Endothelial cell of coronary artery (primary cell): ENCODE results near the gene PPIA. TPM values are rescaled to one million over a fixed set of nuclear protein-coding genes. Genes with fewer than 3 reads are reported as not detected.

ENCODE experiments used
- total RNA-seq: library from RNA; depleted of rRNA; stranded (reverse); fragments of >200 nt; gene quantifications from 2 replicates; pipeline ENCODE4 v1.2.3, GENCODE V29; 2014

PPIA gene
- 1,415 and 1,538 TPM in 2 replicates for total RNA-seq

DNA sequence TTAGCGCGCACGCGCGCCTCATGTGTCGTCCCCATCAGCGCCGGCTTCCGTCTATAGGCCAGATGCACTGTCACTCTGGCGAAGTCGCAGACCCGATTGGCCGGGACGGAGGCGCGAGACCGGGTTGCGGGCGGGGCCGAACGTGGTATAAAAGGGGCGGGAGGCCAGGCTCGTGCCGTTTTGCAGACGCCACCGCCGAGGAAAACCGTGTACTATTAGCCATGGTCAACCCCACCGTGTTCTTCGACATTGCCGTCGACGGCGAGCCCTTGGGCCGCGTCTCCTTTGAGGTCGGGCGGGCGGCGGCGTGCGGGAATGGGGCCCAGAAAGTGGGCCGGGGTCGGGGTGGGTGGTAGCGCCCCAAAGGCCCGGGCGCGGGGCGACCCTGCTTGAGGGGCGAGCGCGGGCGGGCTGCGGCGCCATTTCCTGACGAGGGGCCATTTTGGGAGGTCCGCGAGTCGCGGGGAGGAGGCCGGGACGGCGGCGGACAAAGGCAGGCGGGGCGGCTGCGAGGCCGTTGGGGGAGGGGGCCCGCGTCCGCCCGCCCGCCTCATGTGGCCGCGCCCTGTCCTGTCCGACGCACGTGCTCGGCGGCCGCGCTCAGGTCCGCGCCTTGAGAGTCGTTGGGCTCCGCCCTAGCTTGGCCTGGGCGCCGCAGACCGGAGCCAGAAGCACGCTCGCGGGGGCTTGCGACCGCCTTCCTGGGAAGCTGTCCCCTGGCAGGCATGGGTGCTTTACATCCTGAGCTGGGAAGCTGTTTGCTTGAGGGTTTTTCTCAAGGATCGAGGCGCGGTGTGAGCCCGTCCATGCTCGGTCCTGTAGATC, at the start of gene PPIA:
TSS of gene PPIA (plus strand) at position 178 of the 825 bp plus-strand sequence. CDS start at position 222, 44 bp downstream.

GRCh38 chr7:44748045-44748947, 48.2 kb upstream of the PPIA start, which contains the start of gene ZMIZ2:
TSS of gene ZMIZ2 (plus strand) at chr7:44748847. CDS start at chr7:44756250, 7,403 bp downstream.

GRCh38 chr7:44847920-44848634, 51.6 kb downstream of the PPIA start, which contains the start of gene H2AZ2:
TSS of gene H2AZ2 (minus strand) at chr7:44848087. CDS start at chr7:44847971, 116 bp downstream.

Other genes with a start within 250 kb of the PPIA start
- gene DDX56, start 222.8 kb upstream of the PPIA start, total RNA-seq, result 54.1 and 63.2 TPM in 2 replicates
- gene TMED4, start 214.4 kb upstream of the PPIA start, total RNA-seq, result 57.0 and 74.5 TPM in 2 replicates
- 37.6 and 46.0 TPM in 2 replicates for gene OGDH, start 190.1 kb upstream of the PPIA start, total RNA-seq
- 9.1 and 16.2 TPM in 2 replicates for gene ZMIZ2, start 47.8 kb upstream of the PPIA start, total RNA-seq
- 227 and 241 TPM in 2 replicates for gene H2AZ2, start 51.4 kb downstream of the PPIA start, total RNA-seq
- gene PURB, start 88.8 kb downstream of the PPIA start, total RNA-seq, result 15.6 and 17.2 TPM in 2 replicates
- gene MYO1G, start 182.3 kb downstream of the PPIA start, total RNA-seq, result under 0.01 and 0.09 TPM in 2 replicates
- gene CCM2, start 203.5 kb downstream of the PPIA start, total RNA-seq, result 57.8 and 66.9 TPM in 2 replicates